ENCODE data around the gene SLC6A13. TPM values are rescaled to one million over a fixed set of nuclear protein-coding genes. Genes with fewer than 3 reads are reported as not detected.

SLC6A13 gene
- total RNA-seq, 1 experiment from 2014 or later = not detected

- no peaks in the 10 kb centered on the region for H3F3A ChIP-seq (ENCODE audit: low read length, unreplicated experiment)
- POLR2A ChIA-PET (ENCODE audit: unreplicated experiment) = no interaction called here
Observed at GRCh38 chr12:177336-177979, 85.2 kb downstream of the SLC6A13 start.

GRCh38 chr12:176321-177181 is 86.1 kb downstream of the SLC6A13 start:
- H3K36me3 ChIP-seq (ENCODE audit: low read depth, low read length) = no peaks in the 10 kb centered on the region
- intact Hi-C loops (cut with micrococcal nuclease) = no loop called here
- peak overlapping the region; percentile 80 for H3K27ac ChIP-seq (ENCODE audit: low read length)
- CTCF ChIA-PET = no interaction called here
- peak overlapping the region; percentile 66 for H3K4me2 ChIP-seq (ENCODE audit: low read length)
- H3K4me3 ChIP-seq (ENCODE audit: low read length) = no peak overlapping the region
- no peaks in the 10 kb centered on the region for H4K20me1 ChIP-seq (ENCODE audit: low read length)
- peaks cover 18% of the 10 kb centered on the region for H3K4me1 ChIP-seq (ENCODE audit: insufficient read depth, low read length)
- DNase-seq = peak; percentile 44
- H3K9ac ChIP-seq (ENCODE audit: low read length) = peak overlapping the region; percentile 61
- H3F3A ChIP-seq (ENCODE audit: low read length, unreplicated experiment) = no peaks in the 10 kb centered on the region
- H2AFZ ChIP-seq (ENCODE audit: low read length) = 0 out of 2 replicates have a peak overlapping the region, but pooled peaks have one; percentile 39
- no peaks in the 10 kb centered on the region for H3K9me3 ChIP-seq (ENCODE audit: low read length)
- POLR2A ChIA-PET (ENCODE audit: unreplicated experiment) = no interaction called here
- ATAC-seq = peak; percentile 60
- no TSS peak for BruUV-seq (replicated peaks)
- H3K79me2 ChIP-seq (ENCODE audit: low read length) = no peaks in the 10 kb centered on the region
- TF ChIP-seq EZH2phosphoT487 (IDR thresholded peaks at IDR 0.05; ENCODE audit: borderline replicate concordance, low read length) (no peak), CTCF (conservative IDR thresholded peaks at IDR 0.05; ENCODE audit: low read depth, low read length) (no peak), EZH2 (IDR thresholded peaks at IDR 0.05; ENCODE audit: low read length, unreplicated experiment) (no peak)
- H3K9me2 ChIP-seq (replicated peaks; ENCODE audit: low read length) = no peaks in the 10 kb centered on the region
- H3K27me3 ChIP-seq (ENCODE audit: low read length) = no peaks in the 10 kb centered on the region

More at GRCh38 chr12:177336-177979, 85.2 kb downstream of the SLC6A13 start:
- H3K79me2 ChIP-seq (ENCODE audit: low read length) = no peaks in the 10 kb centered on the region
- no peaks in the 10 kb centered on the region for H3K27me3 ChIP-seq (ENCODE audit: low read length)
- no peaks in the 10 kb centered on the region for H4K20me1 ChIP-seq (ENCODE audit: low read length)
- CTCF ChIA-PET = no interaction called here
- H3K9me2 ChIP-seq (replicated peaks; ENCODE audit: low read length) = no peaks in the 10 kb centered on the region
- H3K4me1 ChIP-seq (ENCODE audit: insufficient read depth, low read length) = peaks cover 26% of the 10 kb centered on the region
- no peak overlapping the region for H2AFZ ChIP-seq (ENCODE audit: low read length)
- BruUV-seq (replicated peaks) = no TSS peak
- no peak overlapping the region for H3K4me2 ChIP-seq (ENCODE audit: low read length)
- no peak for ATAC-seq
- H3K4me3 ChIP-seq (ENCODE audit: low read length) = no peak overlapping the region
- peak overlapping the region; percentile 61; the same call in 1 of the 2 replicates for H3K9ac ChIP-seq (ENCODE audit: low read length)
- H3K9me3 ChIP-seq (ENCODE audit: low read length) = no peaks in the 10 kb centered on the region
- no peaks in the 10 kb centered on the region for H3K36me3 ChIP-seq (ENCODE audit: low read depth, low read length)
- intact Hi-C loops (cut with micrococcal nuclease) = no loop called here
- peak overlapping the region; percentile 80 for H3K27ac ChIP-seq (ENCODE audit: low read length)
- TF ChIP-seq EZH2 (IDR thresholded peaks at IDR 0.05; ENCODE audit: low read length, unreplicated experiment) = no peak
- no peak for TF ChIP-seq EZH2phosphoT487 (IDR thresholded peaks at IDR 0.05; ENCODE audit: borderline replicate concordance, low read length)
- no peak for TF ChIP-seq CTCF (conservative IDR thresholded peaks at IDR 0.05; ENCODE audit: low read depth, low read length)
- no peak for DNase-seq

Measured in PC-3 (cell line).